Fibroblast of the aortic adventitia (primary cell): Measurements from ENCODE around the gene TGM2. TPM values are rescaled to one million over a fixed set of nuclear protein-coding genes. Genes with fewer than 3 reads are reported as not detected.
A peak's percentile ranks its signal among the peaks of the same experiment; 100 is the strongest.

Experiments used
- DNase-seq: peaks from one replicate; pipeline ENCODE4 v3.0.0-alpha.2; 2010; ENCODE audit warnings: low read depth
- H3K4me3 ChIP-seq: 2 replicates; pipeline ENCODE4 v1.5.1; 2011; ENCODE audit warnings: low read depth, mild to moderate bottlenecking, control low read depth, low read length, moderate library complexity
- CTCF ChIP-seq: IDR thresholded peaks from 2 replicates; pipeline ENCODE4 v1.5.1; 2011; ENCODE audit warnings: mild to moderate bottlenecking, low read length, control low read depth, inconsistent platforms; ENCODE audit not compliant: insufficient read depth
- total RNA-seq: library from RNA; depleted of rRNA; stranded (reverse); fragments of >200 nt; gene quantifications from 2 replicates; pipeline ENCODE4 v1.2.3, GENCODE V29; 2012; ENCODE audit warnings: low replicate concordance

The TGM2 gene
- total RNA-seq, 1 donor = 117 TPM

GRCh38 chr20:38190166-38190565 is 25.1 kb upstream of the TGM2 start:
- no peak overlapping the region for H3K4me3 ChIP-seq
- no peak for DNase-seq
- no peak for TF ChIP-seq CTCF

DNA sequence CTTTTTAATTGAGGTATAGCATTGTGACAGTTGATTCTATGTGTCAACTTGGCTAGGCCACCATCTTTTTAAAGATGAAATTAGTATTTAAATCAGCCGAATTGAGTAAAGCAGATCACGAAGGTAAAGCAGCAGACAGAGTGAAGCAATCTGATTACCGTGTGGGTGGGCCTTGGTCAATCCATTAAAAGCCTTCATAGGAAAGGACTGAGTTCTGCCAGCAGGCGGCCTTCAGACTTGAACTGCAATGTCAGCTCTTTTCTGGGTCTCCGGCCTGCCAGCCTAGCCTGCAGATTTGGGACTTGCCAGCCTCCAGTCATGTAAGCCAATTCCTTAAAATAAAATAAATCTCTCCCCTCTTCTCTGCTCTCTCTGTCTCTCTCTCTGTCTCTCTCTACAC is 22.4 kb upstream of the TGM2 start:
- peak; percentile 42 for TF ChIP-seq CTCF
- no peak overlapping the region for H3K4me3 ChIP-seq
- peak; percentile 43 for DNase-seq

DNA sequence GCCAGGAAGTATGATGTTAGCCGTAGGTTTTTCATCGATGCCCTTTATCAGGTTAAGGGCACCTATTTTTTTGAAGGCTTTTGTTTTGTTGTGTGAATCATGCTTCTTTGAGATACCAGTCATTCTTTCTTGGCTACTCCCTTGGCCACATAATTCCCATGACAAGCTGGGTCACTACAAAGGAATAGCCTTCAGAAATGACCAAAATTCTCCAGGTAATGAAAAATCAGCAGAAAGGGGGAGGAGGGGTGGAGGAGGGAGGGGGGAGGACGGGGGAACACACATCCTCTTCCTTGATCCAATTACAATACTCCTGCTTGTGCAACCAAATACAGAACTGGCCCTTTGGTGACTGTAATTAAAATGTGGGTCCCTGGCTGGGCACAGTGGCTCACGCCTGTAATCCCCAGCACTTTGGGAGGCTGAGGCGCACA is 21.7 kb upstream of the TGM2 start:
- H3K4me3 ChIP-seq = no peak overlapping the region
- DNase-seq = peak; percentile 56
- TF ChIP-seq CTCF = no peak

- DNase-seq = no peak
- no peak overlapping the region for H3K4me3 ChIP-seq
- no peak for TF ChIP-seq CTCF
Observed at GRCh38 chr20:38184101-38184500, 19.0 kb upstream of the TGM2 start.

GRCh38 chr20:38181971-38182370 is 16.9 kb upstream of the TGM2 start:
- TF ChIP-seq CTCF = no peak
- no peak for DNase-seq
- H3K4me3 ChIP-seq = no peak overlapping the region

GRCh38 chr20:38181207-38181801 is 16.2 kb upstream of the TGM2 start:
- DNase-seq = no peak
- no peak overlapping the region for H3K4me3 ChIP-seq
- TF ChIP-seq CTCF = no peak

GRCh38 chr20:38180781-38181180 is 15.7 kb upstream of the TGM2 start:
- TF ChIP-seq CTCF = no peak
- H3K4me3 ChIP-seq = no peak overlapping the region
- DNase-seq = no peak
